WI38 (cell line): ENCODE data around the gene MGA.

Experiments
- H3K4me3 ChIP-seq: 2 replicates; pipeline ENCODE4 v1.5.1; 2011; ENCODE audit warnings: low read depth, mild to moderate bottlenecking, control low read depth, low read length
- TF ChIP-seq, protein P1 (sequence below): IDR thresholded peaks from 2 replicates; pipeline ENCODE4 v1.5.1; 2012; ENCODE audit warnings: low read depth, mild to moderate bottlenecking, control low read depth, low read length

Gene MGA

DNA sequence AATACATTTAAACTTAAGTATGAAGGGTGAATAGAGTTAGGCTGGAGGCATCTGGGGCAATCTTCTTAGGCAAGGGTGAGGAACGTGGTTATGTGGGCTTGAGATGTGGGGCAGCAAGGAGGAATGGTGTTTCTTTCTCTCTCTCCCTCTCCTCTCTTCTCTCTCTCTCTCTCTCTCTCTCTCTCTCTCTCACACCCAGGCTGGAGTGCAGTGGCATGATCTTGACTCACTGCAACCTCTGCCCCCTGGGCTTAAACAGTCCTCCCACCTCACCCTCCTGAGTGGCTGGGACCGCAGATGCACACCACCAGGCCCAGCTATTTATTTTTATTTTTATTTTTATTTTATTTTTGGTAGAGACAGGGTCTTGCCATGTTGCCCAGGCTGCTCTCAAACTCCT, 4.0 kb upstream of the MGA start:
- TF ChIP-seq, protein P1, sequence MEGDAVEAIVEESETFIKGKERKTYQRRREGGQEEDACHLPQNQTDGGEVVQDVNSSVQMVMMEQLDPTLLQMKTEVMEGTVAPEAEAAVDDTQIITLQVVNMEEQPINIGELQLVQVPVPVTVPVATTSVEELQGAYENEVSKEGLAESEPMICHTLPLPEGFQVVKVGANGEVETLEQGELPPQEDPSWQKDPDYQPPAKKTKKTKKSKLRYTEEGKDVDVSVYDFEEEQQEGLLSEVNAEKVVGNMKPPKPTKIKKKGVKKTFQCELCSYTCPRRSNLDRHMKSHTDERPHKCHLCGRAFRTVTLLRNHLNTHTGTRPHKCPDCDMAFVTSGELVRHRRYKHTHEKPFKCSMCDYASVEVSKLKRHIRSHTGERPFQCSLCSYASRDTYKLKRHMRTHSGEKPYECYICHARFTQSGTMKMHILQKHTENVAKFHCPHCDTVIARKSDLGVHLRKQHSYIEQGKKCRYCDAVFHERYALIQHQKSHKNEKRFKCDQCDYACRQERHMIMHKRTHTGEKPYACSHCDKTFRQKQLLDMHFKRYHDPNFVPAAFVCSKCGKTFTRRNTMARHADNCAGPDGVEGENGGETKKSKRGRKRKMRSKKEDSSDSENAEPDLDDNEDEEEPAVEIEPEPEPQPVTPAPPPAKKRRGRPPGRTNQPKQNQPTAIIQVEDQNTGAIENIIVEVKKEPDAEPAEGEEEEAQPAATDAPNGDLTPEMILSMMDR: no peak
- H3K4me3 ChIP-seq: no peak overlapping the region

DNA sequence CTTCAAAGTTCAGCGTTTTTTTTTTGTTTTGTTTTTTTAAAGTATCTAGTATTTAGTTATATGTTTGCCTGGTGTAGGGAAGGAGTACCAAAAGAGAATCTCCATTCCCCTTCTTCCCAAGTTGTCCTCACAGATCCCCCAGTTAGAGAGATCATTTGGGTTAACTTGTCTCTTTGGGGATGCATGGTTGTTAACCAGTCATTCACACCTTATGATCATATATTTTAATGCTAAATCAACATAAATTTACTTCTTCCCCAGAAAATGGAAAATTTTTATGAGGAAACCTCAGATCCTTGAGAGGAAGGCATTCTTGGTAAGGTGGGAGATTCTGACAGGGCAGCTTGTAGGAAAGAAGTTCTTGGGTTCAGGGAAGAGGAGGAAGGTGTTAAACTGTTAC, 1.5 kb upstream of the MGA start:
- H3K4me3 ChIP-seq: no peak overlapping the region
- TF ChIP-seq, protein P1: no peak

- TF ChIP-seq, protein P1: no peak
- no peak overlapping the region for H3K4me3 ChIP-seq
Observed at GRCh38 chr15:41659190-41659589, 1.0 kb upstream of the MGA start.

DNA sequence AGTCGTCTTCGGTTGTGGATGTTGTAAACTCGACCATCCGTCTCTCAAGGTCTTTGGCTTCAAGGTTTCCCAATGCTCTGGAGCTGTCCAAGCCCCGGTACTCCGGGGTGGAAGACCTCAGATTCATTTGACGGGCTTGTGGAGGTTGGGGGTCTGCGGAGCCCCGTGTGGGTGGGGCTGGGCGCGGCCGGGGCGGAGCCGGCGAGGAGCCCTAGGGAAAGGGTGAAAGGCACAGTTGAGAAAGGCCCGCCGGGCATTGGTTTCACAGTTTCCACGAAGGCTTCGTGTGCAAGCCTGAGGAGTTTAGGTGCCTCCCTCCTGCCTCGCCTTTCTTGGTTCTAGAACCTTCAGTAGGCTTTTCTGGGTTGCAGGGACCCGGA, 360 bp upstream of the MGA start:
- TF ChIP-seq, protein P1: no peak
- H3K4me3 ChIP-seq: peak overlapping the region; percentile 64

- H3K4me3 ChIP-seq: peak overlapping the region; percentile 64
- TF ChIP-seq, protein P1: no peak
Observed at GRCh38 chr15:41661078-41661517, 893 bp downstream of the MGA start.

DNA sequence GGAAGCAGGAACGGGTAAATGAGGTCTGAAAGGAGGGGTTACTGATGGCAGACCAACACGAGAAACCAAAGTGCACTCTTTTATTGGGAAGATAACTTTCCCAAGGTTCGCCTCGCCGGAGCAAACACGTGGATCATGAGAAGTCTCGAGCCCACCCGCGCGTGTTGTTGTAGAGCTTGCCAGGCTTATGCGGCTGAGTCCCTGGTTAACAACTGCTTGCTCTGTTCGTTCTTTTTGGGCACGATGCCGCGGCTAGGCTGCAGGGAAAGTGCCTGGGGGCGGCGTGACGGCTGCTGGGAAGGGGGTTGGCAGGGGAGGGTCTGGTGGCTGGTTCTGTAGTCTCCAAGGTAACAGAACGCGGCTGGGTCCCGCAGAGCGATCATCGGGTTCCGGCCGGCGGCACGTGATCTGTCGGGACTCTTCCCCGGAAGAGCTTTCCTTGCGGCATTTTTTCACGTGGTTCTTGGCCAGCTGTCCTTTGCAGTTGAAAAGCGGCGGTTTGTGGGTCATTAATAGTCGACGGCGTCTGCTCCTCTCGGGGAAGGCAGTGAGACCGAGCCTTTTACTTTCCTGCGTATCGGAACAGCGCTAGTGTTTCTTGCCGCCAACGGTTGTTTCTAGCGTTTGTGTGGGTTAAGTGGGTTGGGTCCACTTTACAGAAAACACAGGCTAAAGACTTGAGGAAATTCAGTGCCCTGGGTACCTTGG, 1.5 kb downstream of the MGA start:
- peak overlapping the region; percentile 64 for H3K4me3 ChIP-seq
- TF ChIP-seq, protein P1: no peak

GRCh38 chr15:41666353-41666920, 6.2 kb downstream of the MGA start:
- H3K4me3 ChIP-seq: no peak overlapping the region
- TF ChIP-seq, protein P1: no peak
